HG03558 (cell line): ENCODE data around the gene CTSG.
"Not testable (repeated sequence)": the region's sequence is repeated elsewhere in the genome, so short reads cannot be mapped to it uniquely, and the experiment has no call there.

ENCODE experiments used
- ATAC-seq: cut with Tn5 transposase; IDR thresholded peaks from one replicate; pipeline ENCODE4 v1.9.1; 2021; ENCODE audit warnings: moderate number of reproducible peaks; ENCODE audit not compliant: unreplicated experiment; ENCODE audit errors: extremely low read depth

Gene CTSG

GRCh38 chr14:24576182-24576581, at the start of gene CTSG:
Gene CTSG, minus strand, starts transcription at chr14:24576250. Its CDS starts 27 bp downstream, at chr14:24576223.
- ATAC-seq = no peak

- no peak for ATAC-seq
Observed at GRCh38 chr14:24613747-24614146, 37.7 kb upstream of the CTSG start.

GRCh38 chr14:24613241-24613640, 37.2 kb upstream of the CTSG start:
- no peak for ATAC-seq

DNA sequence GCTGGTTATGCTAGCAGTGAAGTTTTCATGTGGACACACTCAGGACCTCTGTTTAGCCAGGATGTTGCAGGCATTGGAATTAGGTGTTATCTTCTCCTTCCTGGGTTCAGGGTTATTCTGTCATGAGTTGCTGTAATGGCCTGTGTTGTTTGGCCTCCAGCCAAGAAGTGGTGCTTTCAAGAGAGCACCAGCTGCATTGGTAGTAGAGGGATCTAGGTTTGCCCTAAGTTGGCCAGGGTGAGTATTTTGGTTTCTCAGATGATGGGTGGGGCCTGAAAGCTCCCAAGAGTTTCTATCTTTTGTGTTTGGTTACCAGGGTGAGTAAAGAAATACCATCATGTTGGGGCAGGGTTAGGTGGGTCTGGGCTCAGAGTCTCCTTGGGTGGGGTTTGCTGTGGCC, 36.1 kb upstream of the CTSG start:
- no peak for ATAC-seq

DNA sequence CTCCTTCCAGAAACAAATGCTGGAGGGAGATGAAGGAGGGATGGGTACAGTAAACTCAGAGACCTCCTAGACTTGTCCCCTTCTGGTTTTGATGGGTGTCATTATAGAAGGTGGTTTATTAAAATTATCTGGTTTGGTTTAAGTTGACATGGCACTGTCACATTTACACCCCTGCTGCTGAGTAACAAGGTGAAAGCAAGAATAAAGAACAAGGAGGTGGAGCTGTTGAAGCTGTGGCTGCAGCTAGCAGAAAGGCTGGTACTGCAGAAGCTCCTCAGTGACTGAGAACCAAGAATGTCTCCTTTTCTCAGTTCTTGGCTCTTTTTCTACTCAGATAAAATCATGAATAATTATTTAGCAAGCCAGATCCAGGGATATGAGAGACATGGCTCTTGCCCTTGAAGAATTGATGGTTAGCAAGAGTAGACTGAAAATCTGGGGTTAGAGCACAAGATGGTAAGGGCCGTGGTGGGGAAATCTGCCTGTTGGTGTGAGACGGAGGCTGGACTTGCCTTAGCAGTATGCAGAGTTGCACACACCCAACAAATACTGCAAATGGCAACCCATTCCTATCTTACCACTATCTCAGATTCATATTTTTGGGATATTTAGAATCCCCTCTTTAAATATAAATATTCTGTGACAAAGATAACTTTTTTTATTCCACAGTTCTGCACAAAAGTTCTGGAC, 33.8 kb upstream of the CTSG start, which contains the start of gene GZMH:
GZMH (minus strand) TSS at position 31 of the 690 bp plus-strand sequence. CDS start 72 bp downstream, outside the sequence.
- ATAC-seq = no peak

- ATAC-seq = no peak
Observed at GRCh38 chr14:24607635-24608514, 31.8 kb upstream of the CTSG start.

DNA sequence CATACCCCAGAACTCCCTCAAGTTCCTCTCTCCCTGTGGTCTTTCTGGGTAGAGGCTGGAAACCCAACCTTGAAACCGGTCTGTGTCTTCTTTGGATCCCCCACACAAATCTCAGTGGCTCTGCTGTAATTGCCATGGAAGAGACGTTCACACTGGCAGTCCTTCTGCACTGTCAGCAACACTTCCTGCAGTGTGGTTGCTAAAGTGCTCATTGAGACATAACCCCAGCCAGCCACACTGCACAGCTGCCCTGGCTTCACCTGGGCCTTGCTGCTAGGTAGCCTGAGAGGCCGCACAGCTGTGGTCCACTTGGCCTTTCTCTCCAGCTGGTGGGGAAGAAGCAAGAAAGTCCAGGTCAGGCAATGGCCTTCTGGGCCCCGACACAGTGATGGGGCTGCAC, 31.0 kb upstream of the CTSG start:
- no peak for ATAC-seq

DNA sequence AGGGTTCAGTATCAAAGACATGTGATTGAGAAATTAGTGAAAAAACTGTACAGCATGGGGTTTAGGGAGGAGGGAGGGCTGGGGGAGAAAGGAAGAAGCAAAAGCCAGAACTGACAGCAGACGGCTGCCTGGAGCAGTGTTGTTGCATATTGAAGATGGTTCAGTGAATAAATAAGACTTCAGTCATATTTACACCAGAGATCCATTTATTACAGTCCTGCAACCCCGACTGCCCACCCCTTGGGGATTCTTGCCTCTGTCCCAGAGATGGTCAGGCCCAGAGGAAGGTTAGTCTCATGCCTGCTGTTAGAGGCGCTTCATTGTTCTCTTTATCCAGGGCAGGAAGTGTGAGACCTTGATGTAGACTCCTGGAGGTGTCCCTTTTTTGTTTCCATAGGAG, 30.2 kb upstream of the CTSG start:
- no peak for ATAC-seq

DNA sequence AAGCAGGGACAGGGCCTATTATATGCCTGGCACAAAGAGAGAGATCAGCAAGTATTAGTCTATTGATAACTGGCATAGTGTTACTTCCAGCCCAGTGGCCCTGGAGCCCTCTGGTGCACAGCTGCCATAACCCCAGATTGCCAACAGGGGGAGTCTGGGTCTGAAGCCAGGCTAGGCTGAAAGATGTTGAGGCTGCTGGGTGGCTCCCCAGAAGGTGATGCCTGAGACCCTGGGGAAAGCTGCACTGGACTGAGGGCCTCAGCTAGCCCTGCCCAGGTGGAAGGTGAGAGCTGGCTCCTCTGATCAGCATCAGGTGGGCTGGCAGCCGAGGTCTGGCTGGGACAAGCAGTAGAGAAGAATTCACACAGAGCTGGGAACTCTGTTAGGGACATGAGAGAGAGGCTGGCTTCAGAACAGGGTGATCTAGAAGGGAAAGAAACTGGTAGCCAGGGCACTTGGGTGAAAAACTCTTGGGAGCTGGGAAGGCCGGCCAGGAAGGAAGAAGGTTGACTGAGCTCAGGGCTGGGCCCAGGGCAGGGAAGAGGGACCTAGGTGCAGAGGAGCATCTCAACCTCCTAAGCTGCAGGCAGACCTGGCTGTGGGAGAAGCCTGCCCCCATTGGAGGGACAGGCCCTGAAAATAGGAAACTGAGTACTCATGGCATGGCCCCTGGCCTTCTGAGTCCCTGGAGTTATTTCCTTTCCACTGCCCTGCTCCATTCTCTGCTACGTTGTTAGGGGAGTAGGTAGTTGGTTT, 29.6 kb upstream of the CTSG start:
- peak; percentile 66 for ATAC-seq

GRCh38 chr14:24597403-24597802, 21.4 kb upstream of the CTSG start:
- ATAC-seq = no peak

GRCh38 chr14:24595073-24595808, 19.2 kb upstream of the CTSG start:
- no peak for ATAC-seq

DNA sequence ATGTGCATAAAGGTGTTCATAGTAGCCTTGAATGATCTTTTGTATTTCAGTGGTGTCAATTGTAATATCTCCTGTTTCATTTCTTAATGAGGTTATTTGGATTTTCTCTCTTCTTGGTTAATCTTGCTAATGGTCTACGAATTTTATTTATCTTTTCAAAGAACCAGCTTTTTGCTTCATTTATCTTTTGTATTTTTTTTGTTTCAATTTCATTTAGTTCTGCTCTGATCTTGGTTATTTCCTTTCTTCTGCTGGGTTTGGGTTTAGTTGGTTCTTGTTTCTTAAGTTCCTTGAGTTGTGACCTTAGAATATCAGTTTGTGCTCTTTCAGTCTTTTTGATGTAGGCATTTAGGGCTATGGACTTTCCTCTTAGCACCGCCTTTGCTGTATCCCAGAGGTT, 15.0 kb upstream of the CTSG start:
- ATAC-seq = not testable (repeated sequence)

- not testable (repeated sequence) for ATAC-seq
Observed at GRCh38 chr14:24584402-24584801, 8.4 kb upstream of the CTSG start.

DNA sequence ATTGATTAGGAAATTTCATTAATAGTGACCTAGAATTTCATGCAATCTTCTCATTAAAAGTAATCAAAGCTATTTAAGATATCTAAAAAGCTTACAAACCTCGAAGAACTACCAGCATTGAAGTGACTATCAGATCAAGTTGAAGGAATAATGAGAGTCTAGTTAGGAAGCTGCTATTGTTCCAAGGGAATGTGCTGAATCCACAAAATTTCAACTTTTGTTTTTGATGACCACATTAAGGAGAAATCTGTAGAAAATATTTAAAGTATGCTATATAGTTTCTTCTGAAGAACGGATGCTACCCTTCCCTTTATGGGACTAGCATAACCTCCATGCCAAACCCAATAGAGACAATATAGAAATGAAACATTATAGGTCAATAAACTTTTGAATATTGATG, 2.5 kb upstream of the CTSG start:
- ATAC-seq = no peak

DNA sequence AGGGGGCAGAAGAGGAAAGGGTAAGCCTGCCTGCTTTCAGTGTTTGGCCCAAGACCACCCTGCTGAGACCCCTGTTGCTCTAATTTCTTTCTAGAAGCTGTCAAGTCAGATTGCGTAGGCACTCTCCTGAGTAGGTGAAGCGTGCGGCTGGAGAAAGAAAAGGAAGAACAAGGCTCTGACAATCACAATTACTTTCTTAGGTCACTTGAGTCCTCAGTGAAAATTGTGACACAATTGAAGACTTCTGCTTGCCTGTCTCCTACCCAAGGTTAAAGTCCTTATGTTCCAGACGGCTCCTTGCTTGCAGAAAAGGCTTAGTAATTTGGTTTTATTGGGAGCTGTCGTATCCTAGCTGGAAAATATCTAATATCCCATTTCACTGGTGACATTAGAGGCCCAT, 721 bp upstream of the CTSG start:
- ATAC-seq = no peak

GRCh38 chr14:24574206-24574774, 1.8 kb downstream of the CTSG start:
- ATAC-seq = no peak

DNA sequence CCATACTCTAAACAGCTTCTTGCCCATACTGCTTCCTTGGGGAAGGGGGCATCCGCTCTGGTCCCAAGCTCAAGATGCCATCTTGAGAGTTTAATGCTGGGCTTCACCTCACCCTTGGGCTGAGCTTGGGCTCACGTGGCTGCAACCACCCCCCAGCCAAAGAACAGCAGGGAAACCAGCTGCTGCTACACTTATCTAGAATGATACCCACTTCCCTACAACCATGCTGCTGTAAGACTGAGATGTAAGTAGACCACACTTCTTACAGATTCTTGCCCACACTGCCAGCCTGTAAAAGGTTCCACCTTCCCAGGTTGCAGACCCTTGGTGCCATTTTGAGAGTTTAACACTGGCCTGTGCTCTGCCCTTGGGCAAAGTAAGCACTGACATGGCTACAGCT, 9.7 kb downstream of the CTSG start:
- ATAC-seq = no peak

DNA sequence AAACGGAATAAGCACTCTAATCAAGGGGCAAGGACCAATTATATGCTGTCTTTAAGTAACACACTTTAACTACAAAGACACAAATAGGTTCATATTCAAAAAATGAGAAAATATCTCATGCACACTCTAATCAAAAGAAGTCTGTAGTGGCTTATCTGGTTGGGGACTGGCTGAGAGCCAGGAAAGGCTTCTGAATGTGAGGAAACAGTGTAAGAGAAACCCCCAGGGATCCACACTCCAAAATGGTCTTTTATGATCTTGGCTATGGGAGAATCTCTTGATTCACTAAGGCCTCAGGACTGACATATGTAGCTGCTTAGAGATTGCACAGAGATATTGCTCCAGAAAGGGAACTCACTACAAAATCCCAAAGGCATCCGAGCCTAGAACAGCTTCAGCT, 10.3 kb downstream of the CTSG start:
- ATAC-seq = no peak

DNA sequence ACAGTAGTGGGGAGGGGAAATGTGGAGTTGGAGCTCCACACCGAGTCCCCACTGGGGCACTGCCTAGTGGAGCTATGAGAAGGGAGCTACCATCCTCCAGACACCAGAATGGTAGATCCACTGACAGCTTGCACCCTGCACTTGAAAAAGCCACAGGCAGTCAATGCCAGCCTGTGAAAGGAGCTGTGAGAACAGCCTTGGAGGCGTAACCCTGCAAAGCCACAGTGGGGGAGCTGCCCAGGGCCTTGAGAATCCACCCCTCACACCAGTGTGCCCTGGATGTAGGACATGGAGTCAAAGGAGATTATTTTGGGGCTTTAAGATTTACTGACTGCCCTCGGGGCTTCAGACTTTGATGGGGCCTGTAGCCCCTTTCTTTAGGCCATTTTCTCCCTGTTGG, 12.5 kb downstream of the CTSG start:
- no peak for ATAC-seq

DNA sequence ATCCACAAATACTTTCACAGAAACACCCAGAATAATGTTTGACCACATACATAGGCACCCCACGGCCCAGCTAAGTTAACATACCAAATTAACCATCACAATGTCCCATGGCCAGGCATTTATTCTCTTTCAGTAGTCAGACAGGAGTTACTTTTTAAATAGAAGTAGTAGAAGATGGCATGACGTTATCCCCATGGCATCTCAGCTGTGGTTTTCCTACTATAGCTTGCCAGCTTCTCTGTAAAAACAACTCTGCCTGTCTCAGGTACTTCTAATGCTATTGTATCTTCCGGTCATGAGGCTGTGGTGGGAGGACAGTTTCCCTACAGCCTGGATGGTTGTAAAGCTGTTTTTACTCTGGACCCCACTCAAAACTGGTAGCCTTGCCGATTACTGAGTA, 19.3 kb downstream of the CTSG start:
- ATAC-seq = no peak
